Sigmoid colon (tissue), 4 donors: ENCODE results near the gene MRPS27.

Experiments
- EP300 ChIP-seq, 4 donors: sonication (generic); formaldehyde crosslinking; IDR thresholded peaks; one replicate each; pipeline ENCODE4 v1.6.1; 2017; ENCODE audit warnings: antibody characterized with exemption in 4 of 4
- POLR2A ChIP-seq, 2 donors: fragments of 450-650 bp; IDR thresholded peaks; one replicate each; pipeline ENCODE4 v1.6.1; 2016; ENCODE audit warnings: antibody characterized with exemption in 2 of 2, mild to moderate bottlenecking in 2 of 2, moderate library complexity in 2 of 2
- POLR2AphosphoS5 ChIP-seq, 4 donors: sonication (generic); formaldehyde crosslinking; IDR thresholded peaks; one replicate each; pipeline ENCODE4 v1.6.1; 2017; ENCODE audit warnings: antibody characterized with exemption in 4 of 4
- TF ChIP-seq, protein P1 (sequence below), 4 experiments: fragments of 450-650 bp in 3 of 4; fragments of 200-600 bp in 1 of 4; IDR thresholded peaks; one replicate each; pipeline ENCODE4 v1.5.1; 2016 to 2019; ENCODE audit warnings: antibody characterized with exemption in 4 of 4, mild to moderate bottlenecking in 3 of 4, moderate library complexity in 2 of 4

DNA sequence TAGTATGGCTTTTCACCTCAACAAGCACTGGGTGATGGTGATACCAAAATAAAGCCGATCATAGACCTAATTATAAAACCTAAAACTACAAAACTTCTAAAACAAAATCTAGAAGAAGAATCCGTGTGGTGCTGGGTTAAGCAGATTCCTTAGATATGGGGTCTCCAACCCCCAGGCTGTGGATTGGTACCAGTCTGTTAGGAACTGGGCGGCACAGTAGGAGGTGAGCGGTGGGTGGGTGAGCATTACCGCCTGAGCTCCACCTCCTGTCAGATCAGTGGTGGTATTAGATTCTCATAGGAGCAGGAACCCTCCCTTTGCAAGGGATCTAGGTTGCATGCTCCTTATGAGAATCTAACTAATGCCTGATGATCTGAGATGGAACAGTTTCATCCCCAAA is 33.2 kb downstream of the MRPS27 start:
- TF ChIP-seq, protein P1, sequence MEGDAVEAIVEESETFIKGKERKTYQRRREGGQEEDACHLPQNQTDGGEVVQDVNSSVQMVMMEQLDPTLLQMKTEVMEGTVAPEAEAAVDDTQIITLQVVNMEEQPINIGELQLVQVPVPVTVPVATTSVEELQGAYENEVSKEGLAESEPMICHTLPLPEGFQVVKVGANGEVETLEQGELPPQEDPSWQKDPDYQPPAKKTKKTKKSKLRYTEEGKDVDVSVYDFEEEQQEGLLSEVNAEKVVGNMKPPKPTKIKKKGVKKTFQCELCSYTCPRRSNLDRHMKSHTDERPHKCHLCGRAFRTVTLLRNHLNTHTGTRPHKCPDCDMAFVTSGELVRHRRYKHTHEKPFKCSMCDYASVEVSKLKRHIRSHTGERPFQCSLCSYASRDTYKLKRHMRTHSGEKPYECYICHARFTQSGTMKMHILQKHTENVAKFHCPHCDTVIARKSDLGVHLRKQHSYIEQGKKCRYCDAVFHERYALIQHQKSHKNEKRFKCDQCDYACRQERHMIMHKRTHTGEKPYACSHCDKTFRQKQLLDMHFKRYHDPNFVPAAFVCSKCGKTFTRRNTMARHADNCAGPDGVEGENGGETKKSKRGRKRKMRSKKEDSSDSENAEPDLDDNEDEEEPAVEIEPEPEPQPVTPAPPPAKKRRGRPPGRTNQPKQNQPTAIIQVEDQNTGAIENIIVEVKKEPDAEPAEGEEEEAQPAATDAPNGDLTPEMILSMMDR (IDR thresholded peaks at IDR 0.05): no peak
- TF ChIP-seq POLR2A (IDR thresholded peaks at IDR 0.05) (no peak), EP300 (IDR thresholded peaks at IDR 0.05) (no peak), POLR2AphosphoS5 (IDR thresholded peaks at IDR 0.05) (no peak)
